Esophagus squamous epithelium (tissue), 5 donors: Measurements from ENCODE around the gene TACR2. TPM values are rescaled to one million over a fixed set of nuclear protein-coding genes. Genes with fewer than 3 reads are reported as not detected.

Source experiments
- DNase-seq: peaks from one replicate; lab custom pipeline; 2025; lab: John Stamatoyannopoulos, UW
- H3K27ac ChIP-seq, 4 donors: fragments of 200-600 bp; sonication (generic); one replicate each; pipeline ENCODE4 v1.5.1; 2016 to 2019; ENCODE audit warnings: mild to moderate bottlenecking in 1 of 4
- H3K27me3 ChIP-seq, 4 donors: fragments of 200-600 bp; sonication (generic); 1 replicate in 3 of 4; 2 replicates in 1 of 4; pipeline versions ENCODE4 v1.5.1 to v1.6.0; 2017 to 2021; ENCODE audit warnings: antibody characterized with exemption in 1 of 4
- H3K36me3 ChIP-seq, 3 donors: fragments of 200-600 bp; sonication (generic); one replicate each; pipeline ENCODE4 v1.5.1; 2016 to 2019
- H3K4me1 ChIP-seq, 3 donors: fragments of 200-600 bp; sonication (generic); one replicate each; pipeline ENCODE4 v1.5.1; 2017 to 2019
- H3K4me3 ChIP-seq, 4 donors: fragments of 200-600 bp; sonication (generic); 1 replicate in 3 of 4; 2 replicates in 1 of 4; pipeline ENCODE4 v1.5.1; 2016 to 2019; ENCODE audit warnings: mild to moderate bottlenecking in 2 of 4, moderate library complexity in 1 of 4
- H3K9me3 ChIP-seq, 3 donors: fragments of 200-600 bp; sonication (generic); one replicate each; pipeline ENCODE4 v1.5.1; 2016 to 2019
- CTCF ChIP-seq, 6 experiments: fragments of 450-650 bp in 4 of 6; fragments of 200-600 bp in 2 of 6; sonication (generic) in 2 of 6; IDR thresholded peaks; one replicate each; pipeline ENCODE4 v1.5.1; 2016 to 2019; ENCODE audit warnings: antibody characterized with exemption in 6 of 6, mild to moderate bottlenecking in 4 of 6, moderate library complexity in 4 of 6
- POLR2A ChIP-seq, 4 donors: fragments of 450-650 bp; IDR thresholded peaks; one replicate each; pipeline ENCODE4 v1.6.1; 2017; ENCODE audit warnings: antibody characterized with exemption in 4 of 4, mild to moderate bottlenecking in 4 of 4, moderate library complexity in 3 of 4
- WGBS, 2 donors: methylation state at CpG; one replicate each; pipeline ENCODE4 v1.1.5; 2018; 5-methylcytosine and 5-hydroxymethylcytosine counted together
- intact Hi-C: fragments of 100-400 bp; cut with DNase I; formaldehyde crosslinking; loops from one replicate; pipeline ENCODE4 v1.15.0; 2022
- total RNA-seq, 4 donors: library from RNA; depleted of rRNA; stranded (reverse); fragments of >200 nt; gene quantifications; one replicate each; pipeline ENCODE4 v1.1.0, GENCODE V29; 2016
- donor health status: DM: yes; HTN: yes; CAD: no.

Gene TACR2
- total RNA-seq, 4 donors from 2014 or later = 0.72 to 24.0 (median 4.4) TPM

GRCh38 chr10:69407621-69408301 lies 9.0 kb downstream of the TACR2 start:
- Histone ChIP-seq H3K36me3 (peaks cover 1 to 31% (median 2%) of the 10 kb centered on the region in 3 donors), H3K4me1 (peaks cover 20 to 81% (median 37%) of the 10 kb centered on the region in 3 donors), H3K9me3 (no peaks in the 10 kb centered on the region), H3K27ac (peak overlapping the region; percentile 41 to 93 (median 80)), H3K27me3 (no peaks in the 10 kb centered on the region), H3K4me3 (peak overlapping the region in 2 of 4 donors; percentile 10 to 39)
- WGBS, 2 donors = 58 to 69% methylated on average over 5 to 9 of the region's 14 CpGs
- TF ChIP-seq CTCF (IDR thresholded peaks at IDR 0.05) (peak in 2 of 6 experiments; percentile 14 to 18), POLR2A (IDR thresholded peaks at IDR 0.05) (no peak)
- intact Hi-C loops = no loop called here
- DNase-seq = no peak

GRCh38 chr10:69406816-69407580 lies 9.7 kb downstream of the TACR2 start:
- peaks cover 20 to 81% (median 42%) of the 10 kb centered on the region in 3 donors for H3K4me1 ChIP-seq
- peaks cover 5 to 39% (median 9%) of the 10 kb centered on the region in 3 donors for H3K36me3 ChIP-seq
- TF ChIP-seq CTCF (IDR thresholded peaks at IDR 0.05) = no peak
- no peaks in the 10 kb centered on the region for H3K27me3 ChIP-seq
- no peak overlapping the region for H3K4me3 ChIP-seq
- H3K9me3 ChIP-seq = no peaks in the 10 kb centered on the region
- no peak for DNase-seq
- 79% methylated on average over 3 to 4 of the region's 6 CpGs for WGBS, 2 donors
- H3K27ac ChIP-seq = peak overlapping the region; percentile 34 to 93 (median 80)
- intact Hi-C loops = no loop called here

- no peak for DNase-seq
- 16 to 36% methylated on average over 3 to 4 of the region's 5 CpGs for WGBS, 2 donors
- intact Hi-C loops = no loop called here
- TF ChIP-seq CTCF (IDR thresholded peaks at IDR 0.05) = no peak
- no peak for TF ChIP-seq POLR2A (IDR thresholded peaks at IDR 0.05)
- no peak overlapping the region for H3K4me3 ChIP-seq
- H3K36me3 ChIP-seq = peaks cover 11 to 45% (median 15%) of the 10 kb centered on the region in 3 donors
- no peaks in the 10 kb centered on the region for H3K9me3 ChIP-seq
- no peaks in the 10 kb centered on the region for H3K27me3 ChIP-seq
- peaks cover 20 to 81% (median 39%) of the 10 kb centered on the region in 3 donors for H3K4me1 ChIP-seq
- H3K27ac ChIP-seq = peak overlapping the region; percentile 34 to 93 (median 80)
Observed at GRCh38 chr10:69406302-69406811, 10.4 kb downstream of the TACR2 start.

- H3K4me1 ChIP-seq = peaks cover 20 to 76% (median 36%) of the 10 kb centered on the region in 3 donors
- no peak for DNase-seq
- intact Hi-C loops = no loop called here
Observed at GRCh38 chr10:69405221-69405620, 11.5 kb downstream of the TACR2 start.

More at GRCh38 chr10:69405221-69405620, 11.5 kb downstream of the TACR2 start:
- H3K4me3 ChIP-seq = no peak overlapping the region
- WGBS, 2 donors = 46 to 50% methylated on average over 3 to 4 of the region's 4 CpGs
- TF ChIP-seq CTCF (IDR thresholded peaks at IDR 0.05) (no peak), POLR2A (IDR thresholded peaks at IDR 0.05) (no peak)
- H3K9me3 ChIP-seq = no peaks in the 10 kb centered on the region
- peak overlapping the region; percentile 32 to 93 (median 80) for H3K27ac ChIP-seq
- no peaks in the 10 kb centered on the region for H3K27me3 ChIP-seq
- peaks cover 20 to 57% (median 26%) of the 10 kb centered on the region in 3 donors for H3K36me3 ChIP-seq
